Mesothelial cell of epicardium (in vitro differentiated cells): ENCODE results near the gene ADCY10. TPM values are rescaled to one million over a fixed set of nuclear protein-coding genes. Genes with fewer than 3 reads are reported as not detected.

Source experiments
- DNase-seq, 2 experiments: peaks; one replicate each; pipeline ENCODE4 v3.0.0; 2021; ENCODE audit warnings: low spot score in 2 of 2; ENCODE audit not compliant: unreplicated experiment in 2 of 2
- H3K27ac Mint-ChIP-seq: 2 replicates; pipeline ENCODE4 v1.8.0; 2021; ENCODE audit warnings: mixed read lengths
- H3K27me3 Mint-ChIP-seq: 2 replicates; pipeline ENCODE4 v1.8.0; 2021; ENCODE audit warnings: low read depth, mixed read lengths
- H3K36me3 Mint-ChIP-seq: 2 replicates; pipeline ENCODE4 v1.8.0; 2021; ENCODE audit warnings: mixed read lengths
- H3K4me1 Mint-ChIP-seq: 2 replicates; pipeline ENCODE4 v1.8.0; 2021; ENCODE audit warnings: mixed read lengths
- H3K4me3 Mint-ChIP-seq: 2 replicates; pipeline ENCODE4 v1.8.0; 2021; ENCODE audit warnings: mild to moderate bottlenecking, moderate library complexity, mixed read lengths
- H3K9me3 Mint-ChIP-seq: 2 replicates; pipeline ENCODE4 v1.8.0; 2021; ENCODE audit warnings: mixed read lengths
- CTCF ChIP-seq: fragments of 200-600 bp; sonication (generic); IDR thresholded peaks from one replicate; pipeline ENCODE4 v1.5.0; 2021; ENCODE audit warnings: antibody characterized with exemption; ENCODE audit not compliant: unreplicated experiment
- total RNA-seq: library from RNA; stranded (reverse); gene quantifications from 3 replicates; pipeline ENCODE4 v1.2.1, GENCODE V29; 2021

The ADCY10 gene
- total RNA-seq, 1 donor from 2014 or later: 0.04 TPM

- H3K4me1 Mint-ChIP-seq: peaks cover 19% of the 10 kb centered on the region
- H3K4me3 Mint-ChIP-seq: no peak overlapping the region
- H3K27ac Mint-ChIP-seq: peak overlapping the region; percentile 90
- no peak for TF ChIP-seq CTCF
- peaks cover 20% of the 10 kb centered on the region for H3K36me3 Mint-ChIP-seq
- H3K27me3 Mint-ChIP-seq: no peaks in the 10 kb centered on the region
- no peak for DNase-seq
- H3K9me3 Mint-ChIP-seq: peaks cover 2% of the 10 kb centered on the region
Measured at GRCh38 chr1:167797015-167797414, 116.9 kb downstream of the ADCY10 start.

GRCh38 chr1:167795810-167796740 is 117.9 kb downstream of the ADCY10 start:
- peak overlapping the region; percentile 53 for H3K27ac Mint-ChIP-seq
- peaks cover 26% of the 10 kb centered on the region for H3K4me1 Mint-ChIP-seq
- no peak for TF ChIP-seq CTCF
- no peaks in the 10 kb centered on the region for H3K9me3 Mint-ChIP-seq
- no peaks in the 10 kb centered on the region for H3K27me3 Mint-ChIP-seq
- peaks cover 24% of the 10 kb centered on the region for H3K36me3 Mint-ChIP-seq
- DNase-seq: no peak
- no peak overlapping the region for H3K4me3 Mint-ChIP-seq

- Mint-ChIP-seq H3K36me3 (peaks cover 40% of the 10 kb centered on the region), H3K9me3 (no peaks in the 10 kb centered on the region), H3K27me3 (no peaks in the 10 kb centered on the region), H3K4me3 (no peak overlapping the region), H3K4me1 (peaks cover 21% of the 10 kb centered on the region), H3K27ac (no peak overlapping the region)
- no peak for DNase-seq
- TF ChIP-seq CTCF: no peak
Measured at GRCh38 chr1:167794043-167794442, 119.9 kb downstream of the ADCY10 start.

GRCh38 chr1:167792188-167792565 is 121.8 kb downstream of the ADCY10 start:
- no peak for TF ChIP-seq CTCF
- H3K9me3 Mint-ChIP-seq: no peaks in the 10 kb centered on the region
- H3K4me3 Mint-ChIP-seq: no peak overlapping the region
- H3K36me3 Mint-ChIP-seq: peaks cover 51% of the 10 kb centered on the region
- peak overlapping the region; percentile 78 for H3K27ac Mint-ChIP-seq
- no peak for DNase-seq
- H3K4me1 Mint-ChIP-seq: peaks cover 17% of the 10 kb centered on the region
- H3K27me3 Mint-ChIP-seq: no peaks in the 10 kb centered on the region

DNA sequence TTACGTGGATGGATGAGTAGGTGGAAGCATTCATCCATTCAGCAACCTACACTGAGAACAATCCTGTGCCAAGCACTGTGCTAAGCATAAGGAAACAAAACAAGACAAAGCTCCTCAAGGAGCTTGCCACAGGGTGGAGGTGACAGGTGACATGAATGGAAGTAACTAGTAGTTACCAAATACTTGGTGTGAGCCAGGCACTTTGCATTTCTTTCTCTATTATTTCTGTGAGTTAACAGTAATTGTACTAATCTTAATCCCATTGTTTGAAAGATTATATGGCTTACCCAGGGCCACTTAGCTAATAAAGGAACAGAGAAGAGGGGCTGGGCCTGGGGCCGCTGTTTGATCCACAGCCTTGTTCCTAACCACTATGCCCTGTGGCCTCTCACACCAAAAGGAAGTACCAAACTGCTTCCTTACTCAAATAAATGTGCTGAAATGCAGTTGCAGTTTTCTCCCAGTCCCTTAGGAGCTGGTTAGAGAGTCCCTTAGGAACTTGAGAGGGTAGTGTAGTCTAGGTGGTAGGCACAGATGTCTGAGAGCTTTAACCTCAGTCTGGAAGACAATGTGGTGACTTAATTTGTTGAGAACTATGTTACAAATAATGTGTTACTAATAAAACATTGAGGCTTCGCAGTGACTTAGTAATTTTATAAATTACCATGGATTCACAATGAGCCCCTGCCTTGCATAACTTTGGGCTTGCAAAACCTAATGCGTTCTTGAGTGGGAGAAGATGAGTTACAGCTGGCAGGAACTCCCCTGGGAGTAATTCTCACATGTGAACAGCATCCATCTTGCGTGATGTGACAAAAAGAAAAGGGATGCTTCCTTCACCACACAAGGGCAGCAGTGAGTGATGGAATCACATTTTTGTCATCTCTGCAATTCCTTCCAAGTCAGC is 122.4 kb downstream of the ADCY10 start:
- H3K27ac Mint-ChIP-seq: peak overlapping the region; percentile 78
- H3K27me3 Mint-ChIP-seq: no peaks in the 10 kb centered on the region
- TF ChIP-seq CTCF: no peak
- peaks cover 54% of the 10 kb centered on the region for H3K36me3 Mint-ChIP-seq
- no peak overlapping the region for H3K4me3 Mint-ChIP-seq
- no peaks in the 10 kb centered on the region for H3K9me3 Mint-ChIP-seq
- H3K4me1 Mint-ChIP-seq: peaks cover 12% of the 10 kb centered on the region
- DNase-seq: no peak
